ENCODE data around the gene NRF1. TPM values are rescaled to one million over a fixed set of nuclear protein-coding genes. Genes with fewer than 3 reads are reported as not detected.

NRF1 gene
- polyA plus RNA-seq, 2 of the 4 experiments (the other 2 are of a cell fraction): 11.2 to 18.5 TPM

- no peak for TF ChIP-seq SREBF2 (IDR thresholded peaks at IDR 0.05)
- no peak for TF ChIP-seq MYC (IDR thresholded peaks at IDR 0.05; ENCODE audit: borderline replicate concordance, low read length)
- TF ChIP-seq POLR2A (IDR thresholded peaks at IDR 0.05; ENCODE audit: low read length): no peak
- no peak for TF ChIP-seq POLR2AphosphoS2 (conservative IDR thresholded peaks at IDR 0.05; ENCODE audit: low read length)
- no peak for TF ChIP-seq HES2 (IDR thresholded peaks at IDR 0.05)
- TF ChIP-seq JUNB (IDR thresholded peaks at IDR 0.05): no peak
- TF ChIP-seq HOXB13 (CRISPR knock-in tag; IDR thresholded peaks at IDR 0.05; ENCODE audit: low read depth): no peak
- TF ChIP-seq MAZ (IDR thresholded peaks at IDR 0.05; ENCODE audit: borderline replicate concordance, low read depth, low read length): no peak
- TF ChIP-seq RCOR1 (IDR thresholded peaks at IDR 0.05; ENCODE audit: low read depth, low read length): no peak
- no peak for TF ChIP-seq CBX2 (IDR thresholded peaks at IDR 0.05; ENCODE audit: borderline replicate concordance, low read depth)
Observed at GRCh38 chr7:129782818-129783583, 171.5 kb downstream of the NRF1 start (continued).

GRCh38 chr7:129783584-129783919 lies 172.0 kb downstream of the NRF1 start:
- ATAC-seq (no peak), FAIRE-seq (no peak), DNase-seq (ENCODE audit: low read depth in 1 of 2, low spot score in 1 of 2) (no peak)
- 86% methylated on average over 10 of the region's 10 CpGs for WGBS (ENCODE audit: missing lambda C conversion rate)
- no peak overlapping the region for H3K4me2 ChIP-seq
- ChIA-PET CTCF (interaction anchor here (0.9 kb wide), 1 partner anchor 222 kb away, joined by 3 read pairs; no protein-coding TSS in a partner anchor), POLR2A (no interaction called here)
- H3K4me1 ChIP-seq: peaks cover 9% of the 10 kb centered on the region
- H3K9me3 ChIP-seq: no peaks in the 10 kb centered on the region
- H3K4me3 ChIP-seq: no peak overlapping the region
- TF ChIP-seq BHLHE40 (IDR thresholded peaks at IDR 0.05; ENCODE audit: low read depth, low read length) (no peak), ZNF302 (CRISPR knock-in tag; IDR thresholded peaks at IDR 0.05) (no peak), KDM1A (IDR thresholded peaks at IDR 0.05; ENCODE audit: low read depth) (no peak), ESRRA (IDR thresholded peaks at IDR 0.05; ENCODE audit: borderline replicate concordance, low read length) (no peak), TP53 (CRISPR knock-in tag; IDR thresholded peaks at IDR 0.05) (no peak), EHF (CRISPR knock-in tag; IDR thresholded peaks at IDR 0.05) (no peak), CBX2 (IDR thresholded peaks at IDR 0.05; ENCODE audit: borderline replicate concordance, low read depth) (no peak), CTCF (IDR thresholded peaks at IDR 0.05) (no peak), TFCP2L1 (CRISPR knock-in tag; IDR thresholded peaks at IDR 0.05) (no peak), NFE2L2 (conservative IDR thresholded peaks at IDR 0.05; ENCODE audit: low read length) (no peak)
- no peak overlapping the region for H3K27ac ChIP-seq

GRCh38 chr7:129784437-129784782 lies 172.9 kb downstream of the NRF1 start:
- CTCF ChIA-PET: interaction anchor here (0.9 kb wide), 1 partner anchor 221 kb away, joined by 3 read pairs; no protein-coding TSS in a partner anchor
- DNase-seq (ENCODE audit: low read depth in 1 of 2, low spot score in 1 of 2) (no peak), ATAC-seq (no peak), FAIRE-seq (no peak)
- no peak overlapping the region for H3K4me2 ChIP-seq
- POLR2A ChIA-PET: no interaction called here
- H3K9me3 ChIP-seq: no peaks in the 10 kb centered on the region
- no peak overlapping the region for H3K27ac ChIP-seq
- H3K4me3 ChIP-seq: no peak overlapping the region
- 93% methylated on average over 25 of the region's 25 CpGs for WGBS (ENCODE audit: missing lambda C conversion rate)
- H3K4me1 ChIP-seq: peaks cover 4% of the 10 kb centered on the region; the same call in 2 of the 3 replicates
- no peak for TF ChIP-seq BCL3 (IDR thresholded peaks at IDR 0.05)
- no peak for TF ChIP-seq KDM5A (IDR thresholded peaks at IDR 0.05)
- no peak for TF ChIP-seq CHD4 (IDR thresholded peaks at IDR 0.05; ENCODE audit: borderline replicate concordance)
- no peak for TF ChIP-seq TP53 (CRISPR knock-in tag; IDR thresholded peaks at IDR 0.05)
- TF ChIP-seq GATA3 (IDR thresholded peaks at IDR 0.05; ENCODE audit: borderline replicate concordance): no peak
- no peak for TF ChIP-seq FOXS1 (CRISPR knock-in tag; IDR thresholded peaks at IDR 0.05)

Measured in A549 (cell line).